Natural killer cell (primary cell): ENCODE data around the gene MYO3A. TPM values are rescaled to one million over a fixed set of nuclear protein-coding genes. Genes with fewer than 3 reads are reported as not detected.

Experiments used
- ATAC-seq, 3 donors: fragments of 150-1000 bp in 2 of 3; fragments of 200-7000 bp in 1 of 3; cut with Tn5 transposase; 1 replicate in 1 of 3; 2 replicates in 2 of 3; pipeline ENCODE4 v1.10.0; 2021; ENCODE audit warnings: mild to moderate bottlenecking in 2 of 3, moderate library complexity in 2 of 3
- DNase-seq, 2 donors: peaks; one replicate each; pipeline versions ENCODE4 v3.0.0 to v3.0.0-alpha.2; 2013 to 2021; ENCODE audit warnings: mixed read lengths in 1 of 2
- H3K27ac ChIP-seq: one replicate; pipeline ENCODE4 v1.5.1; 2013; ENCODE audit warnings: mild to moderate bottlenecking, low read length
- H3K27me3 ChIP-seq: one replicate; pipeline ENCODE4 v1.6.1; 2013; ENCODE audit warnings: low read length; ENCODE audit not compliant: control insufficient read depth, insufficient read depth
- H3K36me3 ChIP-seq: one replicate; pipeline ENCODE4 v1.6.1; 2013; ENCODE audit warnings: low read length; ENCODE audit not compliant: control insufficient read depth, insufficient read depth
- H3K4me1 ChIP-seq: one replicate; pipeline ENCODE4 v1.6.1; 2013; ENCODE audit warnings: low read length; ENCODE audit not compliant: control insufficient read depth, insufficient read depth
- H3K4me3 ChIP-seq: one replicate; pipeline ENCODE4 v1.5.1; 2013; ENCODE audit warnings: low read length
- H3K9me3 ChIP-seq: one replicate; pipeline ENCODE4 v1.6.1; 2013; ENCODE audit warnings: low read length; ENCODE audit not compliant: control insufficient read depth, insufficient read depth
- H3K27ac Mint-ChIP-seq, 2 donors: one replicate each; pipeline ENCODE4 v1.8.0; 2022; ENCODE audit warnings: mild to moderate bottlenecking in 2 of 2, mixed read lengths in 2 of 2, moderate library complexity in 1 of 2
- H3K27me3 Mint-ChIP-seq, 2 donors: one replicate each; pipeline ENCODE4 v1.8.0; 2022; ENCODE audit warnings: low read depth in 2 of 2, mixed read lengths in 2 of 2
- H3K36me3 Mint-ChIP-seq: one replicate; pipeline ENCODE4 v1.8.0; 2022; ENCODE audit warnings: mixed read lengths
- H3K4me1 Mint-ChIP-seq, 2 donors: one replicate each; pipeline ENCODE4 v1.8.0; 2022; ENCODE audit warnings: mixed read lengths in 2 of 2
- H3K4me3 Mint-ChIP-seq: one replicate; pipeline ENCODE4 v1.8.0; 2022; ENCODE audit warnings: mild to moderate bottlenecking, moderate library complexity, mixed read lengths
- H3K9me3 Mint-ChIP-seq, 2 donors: one replicate each; pipeline ENCODE4 v1.8.0; 2022; ENCODE audit warnings: mixed read lengths in 2 of 2
- WGBS: methylation state at CpG from one replicate; pipeline ENCODE4 v1.1.7; 2013; ENCODE audit warnings: missing lambda C conversion rate; ENCODE audit not compliant: insufficient coverage; 5-methylcytosine and 5-hydroxymethylcytosine counted together
- intact Hi-C: fragments of 100-400 bp; cut with micrococcal nuclease; formaldehyde crosslinking; loops from one replicate; pipeline ENCODE4 v1.14.2; 2022
- total RNA-seq, 4 donors: library from RNA; stranded (reverse); fragments of 120-200 nt in 1 of 4; gene quantifications; one replicate each; pipeline versions ENCODE4 v1.2.3 to v1.2.4, GENCODE V29; 2013 to 2022
- TF ChIP-seq, protein P1 (sequence below): fragments of 200-600 bp; IDR thresholded peaks from one replicate; pipeline ENCODE4 v1.8.0; 2022; ENCODE audit warnings: antibody characterized with exemption

The MYO3A gene
- total RNA-seq, 3 donors from 2014 or later (not counting 1 experiment from before 2014, with no cell fraction given): not detected

DNA sequence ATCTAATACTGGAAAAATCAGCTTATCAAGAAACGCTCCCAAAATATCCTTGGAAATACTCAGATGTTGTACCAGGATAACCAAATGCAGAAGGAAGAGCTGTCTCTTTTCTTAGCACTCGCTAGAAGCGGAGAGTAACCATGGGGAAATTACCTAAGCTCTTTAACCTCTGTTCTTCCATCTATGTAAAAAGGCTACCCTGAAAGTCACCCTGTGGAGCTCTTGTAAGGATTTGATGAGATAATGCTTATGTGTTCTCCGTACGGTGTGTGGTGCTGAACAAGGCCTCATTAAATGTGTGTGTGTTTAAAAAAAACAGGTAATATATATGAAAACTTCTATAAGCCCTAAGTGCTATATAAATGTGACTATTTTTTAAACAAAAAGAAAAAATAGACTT lies 38.2 kb upstream of the MYO3A start:
- no peaks in the 10 kb centered on the region for H3K27me3 ChIP-seq
- H3K36me3 ChIP-seq: no peaks in the 10 kb centered on the region
- 77% methylated on average over 5 of the region's 5 CpGs for WGBS
- Mint-ChIP-seq H3K36me3 (no peaks in the 10 kb centered on the region), H3K27me3 (peaks cover 0 to 3% of the 10 kb centered on the region in 2 donors), H3K4me3 (no peak overlapping the region), H3K27ac (no peak overlapping the region), H3K9me3 (peaks cover 0 to 7% of the 10 kb centered on the region in 2 donors), H3K4me1 (no peaks in the 10 kb centered on the region)
- TF ChIP-seq, protein P1, sequence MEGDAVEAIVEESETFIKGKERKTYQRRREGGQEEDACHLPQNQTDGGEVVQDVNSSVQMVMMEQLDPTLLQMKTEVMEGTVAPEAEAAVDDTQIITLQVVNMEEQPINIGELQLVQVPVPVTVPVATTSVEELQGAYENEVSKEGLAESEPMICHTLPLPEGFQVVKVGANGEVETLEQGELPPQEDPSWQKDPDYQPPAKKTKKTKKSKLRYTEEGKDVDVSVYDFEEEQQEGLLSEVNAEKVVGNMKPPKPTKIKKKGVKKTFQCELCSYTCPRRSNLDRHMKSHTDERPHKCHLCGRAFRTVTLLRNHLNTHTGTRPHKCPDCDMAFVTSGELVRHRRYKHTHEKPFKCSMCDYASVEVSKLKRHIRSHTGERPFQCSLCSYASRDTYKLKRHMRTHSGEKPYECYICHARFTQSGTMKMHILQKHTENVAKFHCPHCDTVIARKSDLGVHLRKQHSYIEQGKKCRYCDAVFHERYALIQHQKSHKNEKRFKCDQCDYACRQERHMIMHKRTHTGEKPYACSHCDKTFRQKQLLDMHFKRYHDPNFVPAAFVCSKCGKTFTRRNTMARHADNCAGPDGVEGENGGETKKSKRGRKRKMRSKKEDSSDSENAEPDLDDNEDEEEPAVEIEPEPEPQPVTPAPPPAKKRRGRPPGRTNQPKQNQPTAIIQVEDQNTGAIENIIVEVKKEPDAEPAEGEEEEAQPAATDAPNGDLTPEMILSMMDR: no peak
- DNase-seq (no peak), ATAC-seq (no peak)
- no peaks in the 10 kb centered on the region for H3K9me3 ChIP-seq
- H3K4me3 ChIP-seq: no peak overlapping the region
- H3K27ac ChIP-seq: no peak overlapping the region
- no peaks in the 10 kb centered on the region for H3K4me1 ChIP-seq
- intact Hi-C loops: no loop called here

DNA sequence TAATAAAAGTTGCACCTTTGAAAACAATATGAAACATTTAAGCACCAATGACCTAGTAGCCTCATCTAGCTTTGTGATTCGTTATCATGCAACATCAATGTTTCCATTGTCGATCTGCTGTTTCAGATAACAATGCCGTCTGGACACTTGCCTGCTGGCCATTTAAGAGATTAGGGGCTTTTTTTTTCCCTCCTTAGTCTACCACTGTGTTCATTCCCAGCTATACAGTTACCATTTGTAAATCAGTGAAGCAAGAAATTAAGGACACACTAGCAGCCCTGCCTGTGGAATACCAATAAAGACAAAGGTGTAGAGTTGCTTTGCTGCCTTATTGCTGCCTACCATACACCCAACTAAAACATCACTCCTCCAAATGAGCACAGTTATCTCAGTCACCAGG lies 37.6 kb upstream of the MYO3A start:
- Histone ChIP-seq H3K27ac (no peak overlapping the region), H3K27me3 (no peaks in the 10 kb centered on the region), H3K36me3 (no peaks in the 10 kb centered on the region), H3K9me3 (no peaks in the 10 kb centered on the region), H3K4me1 (no peaks in the 10 kb centered on the region), H3K4me3 (no peak overlapping the region)
- ATAC-seq (no peak), DNase-seq (no peak)
- H3K9me3 Mint-ChIP-seq: peaks cover 0 to 6% of the 10 kb centered on the region in 2 donors
- TF ChIP-seq, protein P1: no peak
- H3K27ac Mint-ChIP-seq: no peak overlapping the region
- intact Hi-C loops: no loop called here
- peaks cover under 1 to 3% of the 10 kb centered on the region in 2 donors for H3K27me3 Mint-ChIP-seq
- WGBS: 69% methylated on average over 3 of the region's 3 CpGs
- no peaks in the 10 kb centered on the region for H3K36me3 Mint-ChIP-seq
- no peaks in the 10 kb centered on the region for H3K4me1 Mint-ChIP-seq
- no peak overlapping the region for H3K4me3 Mint-ChIP-seq

GRCh38 chr10:25899304-25899703 lies 34.7 kb upstream of the MYO3A start:
- H3K27ac Mint-ChIP-seq: no peak overlapping the region
- 72% methylated on average over 2 of the region's 3 CpGs for WGBS

GRCh38 chr10:25901199-25901598 lies 32.8 kb upstream of the MYO3A start:
- no peak overlapping the region for H3K27ac Mint-ChIP-seq
- no peaks in the 10 kb centered on the region for H3K36me3 ChIP-seq
- ATAC-seq (no peak), DNase-seq (no peak)
- TF ChIP-seq, protein P1: no peak
- no peak overlapping the region for H3K4me3 Mint-ChIP-seq
- peaks cover 4 to 10% of the 10 kb centered on the region in 2 donors for H3K27me3 Mint-ChIP-seq
- H3K9me3 Mint-ChIP-seq: peaks cover 3 to 5% of the 10 kb centered on the region in 2 donors
- no peak overlapping the region for H3K27ac ChIP-seq
- 45% methylated on average over 4 of the region's 4 CpGs for WGBS
- H3K27me3 ChIP-seq: no peaks in the 10 kb centered on the region
- H3K4me1 Mint-ChIP-seq: no peaks in the 10 kb centered on the region
- no peak overlapping the region for H3K4me3 ChIP-seq
- H3K9me3 ChIP-seq: no peaks in the 10 kb centered on the region
- H3K36me3 Mint-ChIP-seq: no peaks in the 10 kb centered on the region
- H3K4me1 ChIP-seq: no peaks in the 10 kb centered on the region
- intact Hi-C loops: no loop called here

More at GRCh38 chr10:25899304-25899703, 34.7 kb upstream of the MYO3A start:
- Mint-ChIP-seq H3K36me3 (no peaks in the 10 kb centered on the region), H3K27me3 (peaks cover 4 to 10% of the 10 kb centered on the region in 2 donors), H3K9me3 (peaks cover 3 to 5% of the 10 kb centered on the region in 2 donors), H3K4me3 (no peak overlapping the region), H3K4me1 (no peaks in the 10 kb centered on the region)
- intact Hi-C loops: no loop called here
- Histone ChIP-seq H3K9me3 (no peaks in the 10 kb centered on the region), H3K27ac (no peak overlapping the region), H3K27me3 (no peaks in the 10 kb centered on the region), H3K4me3 (no peak overlapping the region), H3K4me1 (no peaks in the 10 kb centered on the region), H3K36me3 (no peaks in the 10 kb centered on the region)
- TF ChIP-seq, protein P1: no peak
- no peak for DNase-seq
- no peak for ATAC-seq
